ENCODE data around the gene SMARCD2. TPM values are rescaled to one million over a fixed set of nuclear protein-coding genes. Genes with fewer than 3 reads are reported as not detected.
"Not testable (repeated sequence)": the region's sequence is repeated elsewhere in the genome, so short reads cannot be mapped to it uniquely, and the experiment has no call there.

The SMARCD2 gene
- 100 to 1,000 TPM; 133 to 138 TPM for total RNA-seq

GRCh38 chr17:63842540-63843386, at the start of gene SMARCD2:
Gene SMARCD2, minus strand, starts transcription at chr17:63842685. Its CDS starts 11 bp downstream, at chr17:63842674.
- H3K4me1 Mint-ChIP-seq = peaks cover 42% of the 10 kb centered on the region
- ChIA-PET POLR2A (interaction anchor here (0.6 to 1.0 kb wide), 2 partner anchors 16 to 18 kb away, joined by 3 read pairs; partner anchors contain the start of gene PSMC5), CTCF (interaction anchor here (0.7 to 2.6 kb wide), 10 partner anchors 8 to 518 kb away, joined by 3 to 15 read pairs (median 3); partner anchors contain the start of gene MAP3K3)
- H3K36me3 Mint-ChIP-seq (ENCODE audit: low read depth) = peaks cover 11% of the 10 kb centered on the region
- H3K27ac Mint-ChIP-seq = peak within 1 kb of the TSS; percentile 98
- H3K4me3 Mint-ChIP-seq = peak within 1 kb of the TSS; percentile 89
- DNase-seq = peak; percentile 98
- no peaks in the 10 kb centered on the region for H3K27me3 Mint-ChIP-seq
- H3K9me3 Mint-ChIP-seq = peaks cover under 1% of the 10 kb centered on the region

GRCh38 chr17:63889026-63889848, 46.8 kb upstream of the SMARCD2 start:
- H3K9me3 Mint-ChIP-seq; POLR2A ChIA-PET; H3K36me3 Mint-ChIP-seq (ENCODE audit: low read depth); H3K4me3 Mint-ChIP-seq; H3K27ac Mint-ChIP-seq; H3K4me1 Mint-ChIP-seq: not testable (repeated sequence)
- peaks cover 33% of the 10 kb centered on the region for H3K27me3 Mint-ChIP-seq
- DNase-seq = peak; percentile 53
- CTCF ChIA-PET = interaction anchor here (0.6 to 2.5 kb wide), 8 partner anchors 23 to 389 kb away, joined by 3 to 5 read pairs (median 3); no protein-coding TSS in a partner anchor

- Mint-ChIP-seq H3K27me3 (peaks cover 15% of the 10 kb centered on the region), H3K4me1 (peaks cover 11% of the 10 kb centered on the region)
- POLR2A ChIA-PET; H3K36me3 Mint-ChIP-seq (ENCODE audit: low read depth); H3K27ac Mint-ChIP-seq; H3K4me3 Mint-ChIP-seq; H3K9me3 Mint-ChIP-seq; DNase-seq; CTCF ChIA-PET: not testable (repeated sequence)
Measured at GRCh38 chr17:63885119-63885518, 42.6 kb upstream of the SMARCD2 start.

GRCh38 chr17:63882626-63883126, 40.2 kb upstream of the SMARCD2 start:
- H3K36me3 Mint-ChIP-seq (ENCODE audit: low read depth); DNase-seq; H3K4me3 Mint-ChIP-seq; POLR2A ChIA-PET; H3K27ac Mint-ChIP-seq; H3K9me3 Mint-ChIP-seq; H3K4me1 Mint-ChIP-seq: not testable (repeated sequence)
- peaks cover 10% of the 10 kb centered on the region for H3K27me3 Mint-ChIP-seq
- CTCF ChIA-PET = interaction anchor here (0.7 to 1.7 kb wide), 6 partner anchors 16 to 170 kb away, joined by 3 to 7 read pairs (median 5); no protein-coding TSS in a partner anchor

- Mint-ChIP-seq H3K27ac (no peak within 1 kb of the TSS), H3K36me3 (ENCODE audit: low read depth) (no peaks in the 10 kb centered on the region), H3K4me3 (no peak within 1 kb of the TSS), H3K27me3 (peaks cover 5% of the 10 kb centered on the region), H3K4me1 (peaks cover 3% of the 10 kb centered on the region), H3K9me3 (no peaks in the 10 kb centered on the region)
- POLR2A ChIA-PET = no interaction called here
- peak; percentile 72 for DNase-seq
- CTCF ChIA-PET = interaction anchor here (0.7 to 1.7 kb wide), 4 partner anchors 16 to 85 kb away, joined by 3 to 6 read pairs (median 3); no protein-coding TSS in a partner anchor
Measured at GRCh38 chr17:63881935-63882601, 39.6 kb upstream of the SMARCD2 start, which contains the start of gene GH2. Gene GH2, minus strand, starts transcription at chr17:63881944. Its CDS starts 143 bp downstream, at chr17:63881801.

- H3K27me3 Mint-ChIP-seq; H3K4me3 Mint-ChIP-seq; H3K9me3 Mint-ChIP-seq; POLR2A ChIA-PET; H3K36me3 Mint-ChIP-seq (ENCODE audit: low read depth); H3K4me1 Mint-ChIP-seq; DNase-seq; H3K27ac Mint-ChIP-seq: not testable (repeated sequence)
- CTCF ChIA-PET = interaction anchor here (0.9 to 1.7 kb wide), 4 partner anchors 15 to 186 kb away, joined by 3 to 6 read pairs (median 4); no protein-coding TSS in a partner anchor
Measured at GRCh38 chr17:63881337-63881736, 38.9 kb upstream of the SMARCD2 start.

- H3K4me3 Mint-ChIP-seq = no peak overlapping the region
- H3K27me3 Mint-ChIP-seq = peaks cover 3% of the 10 kb centered on the region
- DNase-seq = no peak
- no peak overlapping the region for H3K27ac Mint-ChIP-seq
- no peaks in the 10 kb centered on the region for H3K9me3 Mint-ChIP-seq
- ChIA-PET CTCF (interaction anchor here (0.6 to 1.2 kb wide), 4 partner anchors 53 to 186 kb away, joined by 3 to 4 read pairs (median 3); no protein-coding TSS in a partner anchor), POLR2A (no interaction called here)
- H3K4me1 Mint-ChIP-seq = peaks cover 3% of the 10 kb centered on the region
- no peaks in the 10 kb centered on the region for H3K36me3 Mint-ChIP-seq (ENCODE audit: low read depth)
Measured at GRCh38 chr17:63880706-63881105, 38.2 kb upstream of the SMARCD2 start.

GRCh38 chr17:63878413-63878812, 35.9 kb upstream of the SMARCD2 start:
- H3K36me3 Mint-ChIP-seq (ENCODE audit: low read depth); DNase-seq; H3K9me3 Mint-ChIP-seq; H3K27ac Mint-ChIP-seq; H3K4me1 Mint-ChIP-seq; H3K4me3 Mint-ChIP-seq; H3K27me3 Mint-ChIP-seq; POLR2A ChIA-PET: not testable (repeated sequence)
- CTCF ChIA-PET = interaction anchor here (0.6 kb wide), 1 partner anchor 14 kb away, joined by 3 read pairs; no protein-coding TSS in a partner anchor

GRCh38 chr17:63874693-63875092, 32.2 kb upstream of the SMARCD2 start:
- POLR2A ChIA-PET; DNase-seq; H3K27ac Mint-ChIP-seq; H3K36me3 Mint-ChIP-seq (ENCODE audit: low read depth); H3K9me3 Mint-ChIP-seq; H3K4me1 Mint-ChIP-seq; H3K4me3 Mint-ChIP-seq; CTCF ChIA-PET: not testable (repeated sequence)
- H3K27me3 Mint-ChIP-seq = peaks cover 16% of the 10 kb centered on the region

- H3K4me3 Mint-ChIP-seq; DNase-seq; H3K36me3 Mint-ChIP-seq (ENCODE audit: low read depth); H3K4me1 Mint-ChIP-seq; H3K9me3 Mint-ChIP-seq; H3K27ac Mint-ChIP-seq; CTCF ChIA-PET; POLR2A ChIA-PET: not testable (repeated sequence)
- peaks cover 13% of the 10 kb centered on the region for H3K27me3 Mint-ChIP-seq
Measured at GRCh38 chr17:63874061-63874626, 31.7 kb upstream of the SMARCD2 start.

- H3K4me3 Mint-ChIP-seq; H3K9me3 Mint-ChIP-seq; DNase-seq; H3K27ac Mint-ChIP-seq; CTCF ChIA-PET; H3K4me1 Mint-ChIP-seq; POLR2A ChIA-PET; H3K36me3 Mint-ChIP-seq (ENCODE audit: low read depth): not testable (repeated sequence)
- H3K27me3 Mint-ChIP-seq = peaks cover 13% of the 10 kb centered on the region
Measured at GRCh38 chr17:63873577-63873976, 31.1 kb upstream of the SMARCD2 start, which contains the start of gene CSH2. Gene CSH2, minus strand, starts transcription at chr17:63873677. Its CDS starts 63 bp downstream, at chr17:63873614.

All from activated CD4-positive, alpha-beta T cell treated with anti-CD3 and anti-CD28 coated beads, Interleukin-2, amount 10 ng/mL, durations not matched to agents 7 days and 5 days (primary cell).